GM12872 (cell line): ENCODE results near the gene FNDC3A.

Experiments used
- CTCF ChIP-seq: IDR thresholded peaks from 3 replicates; pipeline ENCODE4 v1.5.1; 2011; ENCODE audit warnings: low read depth, mild to moderate bottlenecking, low read length, moderate library complexity; ENCODE audit not compliant: insufficient read depth

The FNDC3A gene

GRCh38 chr13:48944221-48944620 is 31.5 kb upstream of the FNDC3A start:
- TF ChIP-seq CTCF: no peak

DNA sequence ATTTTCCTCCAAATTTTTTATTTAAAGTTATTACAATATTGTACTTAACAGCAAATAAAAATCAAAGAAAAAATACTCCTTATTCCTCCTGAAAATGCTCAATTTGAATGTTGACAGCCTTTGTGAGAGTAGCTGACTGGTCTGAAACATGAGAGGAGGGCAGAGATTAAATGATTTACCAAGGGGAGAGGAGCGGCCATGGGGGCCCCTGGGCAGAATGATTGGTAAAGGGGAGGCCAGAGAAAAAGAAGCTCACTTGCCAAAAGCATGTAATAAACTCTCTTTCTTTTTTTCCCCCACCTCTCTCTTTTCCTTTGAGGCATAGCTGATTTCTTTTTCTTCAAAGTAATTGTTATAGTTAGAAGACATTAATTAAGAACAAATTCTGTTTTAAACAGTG is 30.1 kb upstream of the FNDC3A start:
- TF ChIP-seq CTCF: no peak

- no peak for TF ChIP-seq CTCF
These were observed 29.5 kb upstream of the FNDC3A start for GRCh38 chr13:48946163-48946562.

DNA sequence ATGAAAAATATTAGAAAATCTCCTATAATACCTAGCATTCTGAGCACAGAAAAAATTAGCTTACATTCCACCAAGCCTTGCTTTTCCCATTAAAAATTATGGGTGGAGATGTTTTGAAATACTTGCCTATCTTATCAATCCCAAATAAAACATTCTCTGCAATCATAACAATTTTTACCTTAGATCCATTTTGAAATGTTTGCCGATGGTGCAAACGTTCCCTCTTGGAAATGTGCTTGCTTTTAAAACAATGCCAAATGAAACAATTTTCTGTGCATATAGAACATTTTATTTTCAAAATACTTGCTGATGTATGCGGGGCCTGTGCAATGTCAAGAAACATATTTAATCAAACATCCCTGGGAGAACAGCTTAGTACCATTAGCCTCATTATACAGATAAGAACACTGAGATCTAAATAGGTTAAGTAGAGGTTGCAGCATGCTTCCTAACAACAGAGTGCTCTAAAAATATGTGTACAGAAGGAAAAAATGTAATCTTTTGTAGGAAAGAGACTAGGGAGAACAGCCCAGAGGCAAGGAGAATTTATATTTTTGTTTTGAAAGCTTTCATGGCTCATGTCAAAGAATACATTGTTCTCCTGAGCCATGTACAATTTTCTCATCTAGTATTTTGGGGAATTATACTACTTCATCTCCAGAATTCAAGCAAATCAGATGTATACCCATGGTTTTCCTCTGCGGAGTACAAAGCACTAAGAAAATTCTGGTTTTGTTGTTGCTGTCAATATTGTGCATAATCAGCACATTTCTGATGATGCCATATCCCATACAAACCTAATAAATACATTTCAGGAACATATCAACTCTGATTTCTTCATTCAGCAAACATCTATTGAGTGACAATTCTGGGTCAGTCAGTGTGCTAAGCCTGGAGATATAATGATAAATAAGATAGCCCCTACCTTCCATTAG is 25.9 kb upstream of the FNDC3A start:
- TF ChIP-seq CTCF: no peak

GRCh38 chr13:48950501-48950875 is 25.2 kb upstream of the FNDC3A start:
- TF ChIP-seq CTCF: no peak

GRCh38 chr13:48954081-48954480 is 21.6 kb upstream of the FNDC3A start:
- no peak for TF ChIP-seq CTCF

DNA sequence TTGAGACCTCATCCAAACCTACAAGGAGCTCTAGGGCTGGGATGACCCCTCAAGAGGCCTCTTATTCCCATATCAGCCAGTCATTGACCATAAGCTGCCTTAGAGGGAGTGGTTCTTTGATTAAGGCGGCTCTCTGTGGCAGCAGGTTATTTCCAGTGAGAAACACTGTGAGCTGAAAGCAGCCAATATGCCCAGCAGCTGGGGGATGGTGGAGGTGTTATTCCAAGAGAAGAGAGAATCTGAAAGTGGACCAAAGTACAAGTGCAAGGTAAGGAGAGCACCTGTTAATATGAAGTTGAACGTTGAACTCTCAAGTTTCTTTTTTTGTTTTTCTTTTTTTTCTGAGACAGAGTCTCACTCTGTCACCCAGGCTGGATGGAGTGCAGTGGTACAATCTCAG is 20.2 kb upstream of the FNDC3A start:
- no peak for TF ChIP-seq CTCF
